Progenitor cell of endocrine pancreas (in vitro differentiated cells): Measurements from ENCODE around the gene PHOSPHO1. TPM values are rescaled to one million over a fixed set of nuclear protein-coding genes. Genes with fewer than 3 reads are reported as not detected.

Experiments
- DNase-seq: peaks from one replicate; pipeline ENCODE4 v3.0.0; 2021; ENCODE audit warnings: low spot score; ENCODE audit not compliant: unreplicated experiment
- H3K27ac Mint-ChIP-seq: 2 replicates; pipeline ENCODE4 v1.8.0; 2021; ENCODE audit warnings: mild to moderate bottlenecking, moderate library complexity, mixed read lengths
- H3K27me3 Mint-ChIP-seq: 2 replicates; pipeline ENCODE4 v1.8.0; 2021; ENCODE audit warnings: mixed read lengths
- H3K36me3 Mint-ChIP-seq: 2 replicates; pipeline ENCODE4 v1.8.0; 2022; ENCODE audit warnings: mixed read lengths; ENCODE audit not compliant: insufficient read depth
- H3K4me1 Mint-ChIP-seq: 2 replicates; pipeline ENCODE4 v1.8.0; 2021; ENCODE audit warnings: low read depth, mixed read lengths
- H3K4me3 Mint-ChIP-seq: 2 replicates; pipeline ENCODE4 v1.8.0; 2021; ENCODE audit warnings: low read depth, mild to moderate bottlenecking, moderate library complexity, mixed read lengths
- H3K9me3 Mint-ChIP-seq: 2 replicates; pipeline ENCODE4 v1.8.0; 2021; ENCODE audit warnings: low read depth, mixed read lengths
- total RNA-seq: library from RNA; stranded (reverse); gene quantifications from 2 replicates; pipeline ENCODE4 v1.2.1, GENCODE V29; 2021
- TF ChIP-seq, protein P1 (sequence below): fragments of 200-600 bp; sonication (generic); IDR thresholded peaks from one replicate; pipeline ENCODE4 v1.5.0; 2021; ENCODE audit warnings: antibody characterized with exemption, mild to moderate bottlenecking; ENCODE audit not compliant: unreplicated experiment

The PHOSPHO1 gene
- total RNA-seq, 1 donor from 2014 or later = not detected

DNA sequence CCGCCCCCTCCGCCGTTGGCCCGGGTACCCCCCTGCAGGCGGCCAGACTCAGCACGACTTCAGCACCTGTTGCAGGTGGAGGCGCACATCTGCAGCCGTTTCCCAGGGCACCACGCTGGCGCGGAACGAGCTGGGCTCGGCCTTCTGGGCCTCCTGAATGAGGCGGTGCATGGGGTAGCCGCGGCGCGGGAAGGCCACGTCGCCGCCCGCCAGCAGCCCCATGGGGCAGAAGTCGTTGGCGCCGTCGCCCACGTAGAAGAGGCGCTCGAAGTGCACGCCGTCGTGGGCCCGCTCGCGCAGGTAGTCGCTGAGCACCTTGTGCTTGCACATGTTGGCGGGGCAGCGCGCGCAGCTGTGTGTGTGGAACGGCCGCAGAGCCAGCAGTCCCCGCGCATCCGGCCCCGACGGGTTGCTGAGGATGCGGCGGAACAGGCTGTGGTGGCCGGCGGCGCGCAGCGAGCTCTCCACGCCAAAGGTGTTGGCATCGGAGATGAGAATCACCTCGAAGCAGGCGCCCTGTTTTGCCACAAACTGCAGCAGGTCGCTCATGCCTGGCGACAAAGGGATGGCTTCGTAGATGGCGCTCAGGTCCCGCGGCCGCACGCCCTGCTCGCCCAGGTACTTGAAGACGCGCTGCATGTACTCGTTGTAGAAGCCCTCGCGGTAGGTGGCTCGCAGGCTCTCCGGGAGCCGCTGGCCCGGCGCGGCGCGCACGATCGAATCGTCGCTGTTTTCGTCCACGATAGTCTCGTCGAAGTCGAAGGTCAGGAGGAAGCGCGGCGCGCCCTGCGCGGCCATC, 6.2 kb downstream of the PHOSPHO1 start:
- H3K9me3 Mint-ChIP-seq = no peaks in the 10 kb centered on the region
- H3K4me3 Mint-ChIP-seq = no peak overlapping the region
- DNase-seq = peak; percentile 40
- peak overlapping the region; percentile 86 for H3K27ac Mint-ChIP-seq
- TF ChIP-seq, protein P1, sequence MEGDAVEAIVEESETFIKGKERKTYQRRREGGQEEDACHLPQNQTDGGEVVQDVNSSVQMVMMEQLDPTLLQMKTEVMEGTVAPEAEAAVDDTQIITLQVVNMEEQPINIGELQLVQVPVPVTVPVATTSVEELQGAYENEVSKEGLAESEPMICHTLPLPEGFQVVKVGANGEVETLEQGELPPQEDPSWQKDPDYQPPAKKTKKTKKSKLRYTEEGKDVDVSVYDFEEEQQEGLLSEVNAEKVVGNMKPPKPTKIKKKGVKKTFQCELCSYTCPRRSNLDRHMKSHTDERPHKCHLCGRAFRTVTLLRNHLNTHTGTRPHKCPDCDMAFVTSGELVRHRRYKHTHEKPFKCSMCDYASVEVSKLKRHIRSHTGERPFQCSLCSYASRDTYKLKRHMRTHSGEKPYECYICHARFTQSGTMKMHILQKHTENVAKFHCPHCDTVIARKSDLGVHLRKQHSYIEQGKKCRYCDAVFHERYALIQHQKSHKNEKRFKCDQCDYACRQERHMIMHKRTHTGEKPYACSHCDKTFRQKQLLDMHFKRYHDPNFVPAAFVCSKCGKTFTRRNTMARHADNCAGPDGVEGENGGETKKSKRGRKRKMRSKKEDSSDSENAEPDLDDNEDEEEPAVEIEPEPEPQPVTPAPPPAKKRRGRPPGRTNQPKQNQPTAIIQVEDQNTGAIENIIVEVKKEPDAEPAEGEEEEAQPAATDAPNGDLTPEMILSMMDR = no peak
- peaks cover 5% of the 10 kb centered on the region for H3K4me1 Mint-ChIP-seq
- no peaks in the 10 kb centered on the region for H3K36me3 Mint-ChIP-seq
- peaks cover 74% of the 10 kb centered on the region for H3K27me3 Mint-ChIP-seq

DNA sequence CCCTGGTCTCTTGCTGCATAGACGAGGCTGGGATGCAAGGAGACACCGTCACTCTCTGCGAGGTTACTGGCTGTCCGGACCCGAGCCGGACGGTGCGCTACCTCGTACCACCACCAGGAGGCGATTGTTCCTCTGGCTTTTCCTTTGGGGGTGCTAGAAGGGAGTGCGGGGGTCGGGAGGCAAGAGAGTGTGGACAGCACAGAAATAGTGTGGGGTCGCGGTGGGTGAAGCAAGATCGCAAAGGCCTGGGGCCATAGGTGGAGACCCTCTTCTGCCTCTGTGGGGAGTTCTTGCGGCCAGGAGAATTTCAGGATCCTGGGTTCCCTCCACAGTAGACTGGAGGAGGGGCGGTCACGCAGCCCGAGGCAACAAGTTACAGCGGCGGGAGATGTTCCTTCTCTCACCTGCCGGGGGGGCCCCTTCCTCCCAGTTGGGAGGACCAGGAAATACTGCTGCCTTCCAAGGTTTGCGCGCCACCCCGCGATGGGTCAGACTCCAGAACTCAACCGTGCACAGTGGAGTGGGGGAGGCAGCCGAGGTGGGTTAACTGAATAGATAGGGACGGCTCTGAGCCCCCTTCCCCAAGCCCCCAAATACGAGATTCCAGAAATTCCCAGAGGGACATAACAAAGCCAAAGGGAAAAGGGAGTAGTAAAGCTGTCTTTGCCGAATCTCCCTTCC, 6.9 kb downstream of the PHOSPHO1 start:
- Mint-ChIP-seq H3K36me3 (no peaks in the 10 kb centered on the region), H3K4me1 (peaks cover 5% of the 10 kb centered on the region), H3K9me3 (no peaks in the 10 kb centered on the region), H3K27me3 (peaks cover 71% of the 10 kb centered on the region), H3K27ac (peak overlapping the region; percentile 70), H3K4me3 (peak overlapping the region; percentile 46)
- TF ChIP-seq, protein P1 = peak; percentile 77
- DNase-seq = peak; percentile 69

DNA sequence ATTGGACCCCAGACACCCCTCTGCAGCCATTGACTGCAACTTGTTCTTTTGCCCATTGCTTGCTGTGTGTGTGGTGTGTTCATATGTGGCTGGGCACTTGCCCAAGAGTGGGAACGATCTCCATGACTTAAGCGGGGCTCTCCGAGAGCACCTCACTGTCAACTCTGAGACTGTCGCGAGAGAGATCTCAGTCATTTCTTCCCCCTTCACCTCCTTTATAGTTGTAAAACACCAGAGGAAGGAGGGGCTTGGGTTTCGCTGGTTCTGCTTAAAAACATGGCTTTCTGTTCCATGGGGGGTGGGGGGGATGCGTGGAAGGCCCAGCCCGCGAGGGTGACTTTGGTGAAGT, 7.4 kb downstream of the PHOSPHO1 start:
- H3K4me1 Mint-ChIP-seq = peaks cover 5% of the 10 kb centered on the region
- no peak overlapping the region for H3K4me3 Mint-ChIP-seq
- H3K27ac Mint-ChIP-seq = no peak overlapping the region
- peaks cover 72% of the 10 kb centered on the region for H3K27me3 Mint-ChIP-seq
- no peaks in the 10 kb centered on the region for H3K36me3 Mint-ChIP-seq
- TF ChIP-seq, protein P1 = no peak
- no peak for DNase-seq
- H3K9me3 Mint-ChIP-seq = no peaks in the 10 kb centered on the region

DNA sequence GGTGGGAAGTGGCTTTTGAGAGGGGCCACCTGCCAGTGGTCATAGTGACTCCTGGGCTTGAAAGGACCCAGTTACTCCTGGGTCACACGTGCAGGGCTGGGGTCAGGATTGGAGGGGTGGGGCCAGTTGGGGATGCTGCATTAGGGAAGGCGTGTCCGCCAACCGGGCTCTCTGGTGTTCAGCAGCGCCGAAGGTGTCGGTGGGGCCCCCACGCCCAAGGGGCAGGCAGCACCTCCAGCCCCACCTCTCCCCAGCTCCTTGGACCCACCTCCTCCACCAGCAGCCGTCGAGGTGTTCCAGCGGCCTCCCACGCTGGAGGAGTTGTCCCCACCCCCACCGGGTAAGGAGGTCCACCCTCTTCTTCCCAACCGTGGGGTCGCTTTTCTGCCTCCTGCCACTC, 10.6 kb downstream of the PHOSPHO1 start:
- TF ChIP-seq, protein P1 = no peak
- Mint-ChIP-seq H3K27ac (no peak overlapping the region), H3K9me3 (no peaks in the 10 kb centered on the region), H3K36me3 (no peaks in the 10 kb centered on the region), H3K27me3 (peaks cover 56% of the 10 kb centered on the region), H3K4me3 (no peak overlapping the region), H3K4me1 (peaks cover 5% of the 10 kb centered on the region)
- no peak for DNase-seq

DNA sequence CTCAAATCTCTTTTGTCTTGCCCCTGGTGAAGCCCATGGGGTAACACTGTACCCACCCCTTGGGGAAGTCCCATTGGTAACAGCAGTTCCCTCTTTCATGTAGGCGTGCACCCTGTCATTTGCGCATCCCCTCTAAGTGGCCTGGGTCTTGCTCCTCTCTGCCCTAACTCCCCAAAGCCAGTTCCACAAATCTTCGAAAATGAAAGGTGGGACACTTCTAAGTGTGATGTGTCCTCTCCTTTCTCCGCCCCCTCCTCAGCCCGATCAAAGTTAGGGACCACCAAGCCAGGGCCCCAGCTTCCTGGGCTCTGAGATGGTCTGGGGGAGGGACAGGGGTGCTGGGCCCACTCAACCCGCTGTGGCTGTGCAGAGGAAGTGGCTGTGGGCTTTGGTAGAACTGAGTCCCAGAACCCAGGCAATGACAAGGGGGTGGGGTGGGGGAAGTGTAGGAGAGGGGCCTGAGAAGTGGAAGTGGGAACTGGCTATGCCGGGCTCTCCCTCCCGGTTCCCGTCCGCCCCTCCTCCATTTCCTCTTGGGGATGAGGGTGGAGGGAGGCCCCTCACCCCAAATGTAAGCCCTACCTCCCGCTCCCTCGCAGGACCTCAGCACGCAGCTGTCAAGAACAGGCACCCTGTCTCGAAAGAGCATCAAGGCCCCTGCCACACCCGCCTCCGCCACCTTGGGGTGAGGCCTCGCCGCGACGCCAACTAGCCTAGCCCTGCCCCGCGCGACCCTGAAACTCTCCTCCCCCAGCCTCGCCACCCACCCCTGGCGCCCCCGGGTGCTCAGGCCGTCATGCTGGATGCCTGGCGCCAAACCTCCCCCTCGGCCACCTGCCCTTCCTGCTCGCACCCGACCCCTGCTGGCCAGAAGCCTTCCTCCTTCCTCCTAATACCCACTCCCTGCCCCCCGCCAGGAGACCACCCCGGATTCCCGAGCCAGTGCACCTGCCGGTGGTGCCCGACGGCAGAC, 11.4 kb downstream of the PHOSPHO1 start:
- H3K4me1 Mint-ChIP-seq = peaks cover 3% of the 10 kb centered on the region
- H3K9me3 Mint-ChIP-seq = no peaks in the 10 kb centered on the region
- DNase-seq = no peak
- no peaks in the 10 kb centered on the region for H3K36me3 Mint-ChIP-seq
- peaks cover 52% of the 10 kb centered on the region for H3K27me3 Mint-ChIP-seq
- TF ChIP-seq, protein P1 = peak; percentile 7
- no peak overlapping the region for H3K4me3 Mint-ChIP-seq
- peak overlapping the region; percentile 2 for H3K27ac Mint-ChIP-seq
